Glomerular endothelial cell (primary cell): ENCODE results near the gene CCDC198. TPM values are rescaled to one million over a fixed set of nuclear protein-coding genes. Genes with fewer than 3 reads are reported as not detected.
A peak's percentile ranks its signal among the peaks of the same experiment; 100 is the strongest.

Experiments
- DNase-seq: peaks from one replicate; pipeline ENCODE4 v3.0.0-alpha.2; 2011; ENCODE audit warnings: low read depth, low spot score; ENCODE audit errors: extremely low read depth
- total RNA-seq: library from RNA; depleted of rRNA; stranded (reverse); fragments of >200 nt; gene quantifications from 2 replicates; pipeline ENCODE4 v1.2.3, GENCODE V29; 2015

Gene CCDC198, protein sequence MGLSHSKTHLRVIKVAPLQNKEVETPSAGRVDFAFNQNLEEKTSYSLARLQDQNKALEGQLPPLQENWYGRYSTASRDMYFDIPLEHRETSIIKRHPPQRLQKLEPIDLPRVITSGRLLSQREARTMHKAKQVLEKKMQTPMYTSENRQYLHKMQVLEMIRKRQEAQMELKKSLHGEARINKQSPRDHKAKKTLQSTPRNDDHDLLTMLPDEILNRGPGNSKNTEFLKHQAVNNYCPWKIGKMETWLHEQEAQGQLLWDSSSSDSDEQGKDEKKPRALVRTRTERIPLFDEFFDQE
- 2.0 and 2.3 TPM in 2 replicates for total RNA-seq

DNA sequence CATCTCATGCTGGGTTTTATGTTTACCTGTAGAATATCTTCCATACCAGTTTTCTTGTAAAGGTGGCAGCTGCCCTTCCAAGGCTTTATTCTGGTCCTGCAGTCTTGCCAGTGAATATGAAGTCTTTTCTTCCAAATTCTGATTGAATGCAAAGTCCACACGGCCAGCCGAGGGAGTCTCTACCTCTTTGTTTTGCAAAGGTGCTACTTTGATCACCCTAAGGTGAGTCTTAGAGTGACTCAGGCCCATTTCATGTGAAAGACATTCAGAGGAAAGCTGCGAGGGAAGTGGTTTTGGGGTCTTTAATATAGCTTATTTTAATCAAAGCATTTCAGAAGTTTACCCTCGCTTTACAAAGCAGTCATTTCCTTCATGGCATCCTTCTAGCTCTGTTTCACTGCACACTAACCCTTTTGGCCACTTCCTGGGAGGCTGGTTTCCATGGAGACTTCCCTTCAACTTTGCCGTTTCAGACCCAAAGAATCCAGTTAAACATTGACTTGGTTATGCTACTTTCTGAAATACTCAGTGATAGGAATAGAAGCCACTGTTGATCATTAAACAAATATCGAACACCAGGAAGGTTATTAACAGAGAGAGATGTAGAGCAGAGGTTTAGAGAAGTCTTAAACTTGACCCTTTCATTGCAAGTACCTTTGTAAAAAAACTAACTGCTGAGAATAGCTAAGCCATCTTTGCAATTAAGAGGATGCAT, at the start of gene CCDC198:
Gene CCDC198, minus strand, starts transcription at position 391 of the 715 bp plus-strand sequence. Its CDS starts 142 bp downstream, at position 249.
- DNase-seq: no peak

DNA sequence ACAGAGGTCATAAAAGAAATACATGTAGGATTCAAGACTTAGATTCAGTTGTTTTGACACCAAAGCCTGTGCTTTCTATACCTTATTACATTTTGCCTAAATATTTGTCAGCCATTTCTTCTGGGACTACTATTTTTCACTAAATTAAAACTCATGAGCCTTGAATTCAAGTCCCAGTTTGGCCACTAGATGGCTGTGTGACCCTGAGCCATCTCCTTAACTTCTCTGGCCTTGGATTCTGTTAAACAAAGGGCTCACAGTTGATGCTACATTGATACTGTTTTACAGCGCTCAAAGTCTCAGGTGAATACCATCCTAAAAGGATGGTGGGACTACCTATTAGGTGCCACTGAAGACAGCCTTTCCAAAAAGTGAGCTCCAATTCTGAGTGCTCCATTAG, 39.6 kb upstream of the CCDC198 start:
- peak; percentile 5 for DNase-seq

DNA sequence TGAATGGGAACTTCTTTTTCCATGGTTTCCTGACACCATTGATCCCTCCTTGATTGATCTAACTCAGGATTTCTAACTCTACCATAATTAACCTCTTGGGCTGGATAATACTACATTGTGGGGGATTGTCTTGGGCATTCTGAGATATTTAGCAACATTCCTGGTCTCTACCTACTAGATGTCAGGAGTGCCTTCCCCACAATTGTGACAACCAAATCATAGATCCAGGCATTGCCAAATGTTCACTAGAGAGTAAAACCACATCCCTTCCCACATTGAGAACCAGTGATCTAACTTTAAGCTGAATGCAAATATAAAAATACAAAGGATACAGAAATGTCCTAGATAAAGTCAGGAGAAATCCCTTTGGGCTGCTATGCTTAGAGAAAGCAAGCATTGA, 36.9 kb upstream of the CCDC198 start:
- no peak for DNase-seq

DNA sequence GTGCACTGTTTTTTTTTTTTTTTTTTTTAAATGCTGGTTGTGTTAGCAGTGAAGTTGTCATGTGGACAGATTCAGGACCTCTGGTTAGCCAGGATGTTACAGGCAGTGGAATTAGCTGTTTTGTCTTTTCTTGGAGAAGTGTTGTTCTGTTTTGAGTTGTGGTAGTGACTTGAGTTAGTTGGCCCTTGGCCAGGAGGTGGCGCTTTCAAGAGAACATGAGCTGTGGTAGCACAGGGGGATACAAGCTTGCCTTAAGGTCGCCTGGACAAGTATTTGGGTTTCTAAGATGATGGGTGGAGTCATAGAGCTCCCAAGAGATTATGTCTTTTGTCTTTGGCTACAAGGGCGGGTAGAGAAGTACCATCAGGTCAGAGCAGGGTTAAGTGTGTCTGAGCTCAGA, 33.3 kb upstream of the CCDC198 start:
- DNase-seq: no peak

DNA sequence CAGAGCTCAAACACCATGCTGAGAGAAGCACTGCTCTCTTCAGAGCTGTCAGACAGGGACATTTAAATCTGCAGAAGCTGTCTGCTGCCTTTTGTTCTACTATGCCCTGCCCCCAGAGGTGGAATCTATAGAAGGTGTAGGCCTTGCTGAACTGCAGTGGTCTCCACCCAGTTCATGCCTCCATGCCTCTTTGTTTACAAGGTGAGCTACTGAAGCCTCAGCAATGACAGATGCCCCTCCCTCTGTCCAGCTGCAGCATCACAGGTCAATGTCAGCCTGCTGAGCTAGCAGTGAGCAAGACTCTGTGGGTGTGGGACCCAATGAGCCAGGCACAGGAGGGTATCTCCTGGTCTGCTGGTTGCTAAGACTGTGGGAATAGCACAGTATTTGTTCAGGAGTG, 25.4 kb upstream of the CCDC198 start:
- DNase-seq: no peak

DNA sequence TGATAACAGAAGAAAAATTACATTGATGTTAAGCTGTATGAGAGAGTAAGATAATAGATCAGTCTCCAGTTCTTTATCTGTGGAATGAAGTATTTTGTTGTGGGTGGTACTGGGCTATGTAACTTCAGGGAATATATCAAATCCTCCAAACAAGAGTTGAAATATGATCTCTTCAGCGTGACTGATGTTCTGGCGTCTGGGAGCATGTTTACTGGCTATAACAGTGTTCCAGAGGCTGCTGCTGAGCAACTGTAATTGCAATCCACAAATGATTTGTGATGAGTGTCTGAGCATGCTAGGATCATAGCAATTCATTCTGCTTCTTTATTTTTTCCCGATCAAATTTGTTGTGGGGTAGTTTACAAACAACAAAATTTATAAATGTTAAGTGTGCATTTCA, 18.6 kb upstream of the CCDC198 start:
- no peak for DNase-seq

DNA sequence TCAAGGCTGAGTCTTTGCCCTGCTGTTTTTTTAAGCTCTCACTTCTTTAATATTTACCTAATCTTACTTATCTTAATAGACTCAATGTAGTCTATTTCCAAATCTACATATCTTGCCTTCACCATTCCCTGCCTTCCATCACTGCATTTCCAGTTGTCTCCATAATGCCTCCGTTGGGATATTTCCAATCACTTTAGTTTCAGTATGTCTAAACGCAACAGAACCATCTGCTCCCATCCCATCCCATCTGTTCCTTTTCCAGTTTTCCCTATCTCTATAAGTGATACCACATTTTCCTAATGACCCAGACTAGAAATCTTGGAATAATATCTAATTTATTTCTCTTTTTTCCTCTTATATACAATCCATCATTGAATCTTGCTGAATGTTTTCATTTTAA, 15.1 kb upstream of the CCDC198 start:
- DNase-seq: no peak

DNA sequence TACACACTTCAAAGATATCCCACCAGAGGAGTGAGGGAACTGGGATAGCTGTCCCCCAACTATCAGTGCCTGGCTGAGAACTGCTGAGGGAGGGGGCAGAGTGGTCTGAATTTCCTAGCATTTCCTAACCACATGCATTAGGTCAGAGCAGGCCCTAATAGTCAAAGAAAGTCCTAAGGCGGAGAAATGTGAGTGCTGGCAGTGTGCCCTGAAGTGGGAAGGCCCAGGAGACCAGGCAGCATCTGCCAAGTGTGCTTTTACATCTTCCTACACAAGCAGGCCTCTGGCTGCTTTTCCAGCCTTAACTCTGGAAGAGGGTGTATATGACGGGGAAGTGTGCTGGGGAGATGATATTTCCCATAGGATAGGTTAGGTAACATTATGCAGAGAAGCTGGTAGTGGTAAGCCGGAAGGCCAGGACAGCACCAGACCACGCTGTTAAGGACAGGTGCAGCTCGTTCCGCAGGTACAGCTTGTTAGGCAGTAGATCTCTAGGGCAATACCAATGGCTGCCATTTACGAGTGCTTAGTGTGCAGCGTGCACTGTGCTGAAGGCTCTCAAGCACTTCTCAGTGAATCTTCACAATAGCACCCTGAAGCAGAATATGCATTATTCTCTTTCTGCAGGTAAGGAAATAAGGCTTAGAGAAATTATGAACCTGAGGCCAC, 9.1 kb upstream of the CCDC198 start:
- no peak for DNase-seq

DNA sequence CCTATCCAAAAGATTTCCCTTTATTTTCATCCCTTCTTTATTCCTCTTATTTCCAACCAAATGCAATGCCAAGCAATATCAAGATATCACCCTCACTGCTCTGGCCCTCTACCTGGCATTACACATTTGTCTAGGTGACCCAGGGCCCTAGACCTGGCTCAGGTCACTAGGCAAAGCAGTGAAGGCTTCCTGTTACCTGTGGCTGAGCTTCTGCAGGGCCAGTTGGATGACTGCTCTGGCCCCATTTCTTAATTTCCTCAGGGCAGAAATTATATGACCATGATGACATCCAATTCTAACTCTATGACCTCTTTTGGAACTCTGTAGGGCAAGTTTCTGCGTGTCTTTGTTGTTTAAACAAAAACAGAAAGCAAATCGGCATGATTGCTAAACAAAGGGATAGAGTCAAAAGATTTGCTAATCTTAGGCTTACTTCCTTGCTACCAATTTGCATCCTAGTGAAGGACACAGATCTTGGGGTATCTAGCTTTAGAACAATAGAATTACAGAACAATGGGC, 7.4 kb upstream of the CCDC198 start:
- no peak for DNase-seq

DNA sequence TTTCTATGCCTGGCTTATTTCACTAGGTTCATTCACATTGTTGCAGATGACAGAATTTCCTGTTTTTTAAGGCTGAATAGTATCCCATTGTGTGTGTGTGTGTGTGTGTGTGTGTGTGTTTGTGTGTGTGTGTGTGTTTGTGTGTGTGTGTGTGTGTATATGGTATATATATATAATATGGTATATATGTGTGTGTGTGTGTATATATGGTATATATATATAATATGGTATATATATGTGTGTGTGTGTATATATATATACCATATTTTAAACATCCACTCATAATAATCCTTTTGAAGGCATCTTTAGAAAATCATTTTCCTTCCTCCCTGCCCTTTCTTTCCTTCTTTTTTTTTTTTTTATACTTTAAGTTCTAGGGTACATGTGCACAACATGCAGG, 5.0 kb upstream of the CCDC198 start:
- DNase-seq: no peak

DNA sequence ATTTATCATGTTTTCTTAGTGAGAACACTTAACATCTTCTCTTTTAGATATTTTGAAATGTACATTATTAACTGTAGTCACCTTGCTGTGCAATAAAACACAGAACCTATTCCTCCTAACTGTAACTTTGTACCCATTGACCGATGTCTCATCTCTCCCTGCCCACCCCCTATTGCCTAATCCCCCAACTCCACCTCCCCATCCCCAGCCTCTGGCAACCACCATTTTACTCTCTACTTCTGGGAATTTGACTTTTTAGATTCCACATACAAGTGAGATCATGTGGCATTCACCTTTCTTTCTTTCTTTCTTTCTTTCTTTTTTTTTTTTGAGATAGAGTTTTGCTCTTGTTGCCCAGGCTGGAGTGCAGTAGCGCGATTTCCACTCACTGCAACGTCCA, 4.4 kb upstream of the CCDC198 start:
- DNase-seq: no peak

DNA sequence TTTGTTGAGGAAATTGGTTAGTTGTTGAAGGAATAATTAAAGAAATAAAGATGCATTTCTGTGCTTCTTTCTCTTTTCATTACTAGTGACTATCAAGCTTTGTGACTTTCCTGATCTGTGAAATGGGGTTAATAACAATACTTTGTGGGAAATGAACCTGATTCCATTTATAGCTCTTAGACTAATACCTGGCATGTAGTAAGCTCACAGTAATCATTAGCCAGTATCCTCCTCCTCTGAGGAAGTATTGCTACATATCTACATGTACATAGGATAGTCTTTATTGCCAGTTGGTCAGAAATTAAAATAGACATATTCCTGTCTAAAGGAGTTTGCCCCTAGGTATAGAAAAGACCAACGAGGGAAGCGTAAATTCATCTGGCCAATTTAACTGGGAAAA, 1.8 kb upstream of the CCDC198 start:
- DNase-seq: no peak

DNA sequence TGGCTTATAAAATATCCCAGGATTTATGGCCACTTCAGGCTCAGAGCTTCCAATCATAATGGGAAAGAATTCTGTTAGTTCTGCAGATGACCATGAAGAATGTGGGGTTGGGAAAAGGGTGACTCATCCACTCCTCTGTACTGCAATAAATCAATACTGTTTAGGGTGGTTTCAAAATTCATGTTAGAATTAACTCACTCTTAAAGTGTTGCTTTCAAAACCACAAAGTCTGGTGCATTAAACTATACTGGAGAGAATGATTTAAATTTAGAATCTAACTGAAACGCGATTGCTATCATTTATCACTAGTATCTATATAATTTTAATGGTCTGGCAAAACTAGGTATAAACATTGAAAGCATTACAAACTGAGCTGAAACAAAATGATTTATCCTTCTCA, 798 bp downstream of the CCDC198 start:
- no peak for DNase-seq

DNA sequence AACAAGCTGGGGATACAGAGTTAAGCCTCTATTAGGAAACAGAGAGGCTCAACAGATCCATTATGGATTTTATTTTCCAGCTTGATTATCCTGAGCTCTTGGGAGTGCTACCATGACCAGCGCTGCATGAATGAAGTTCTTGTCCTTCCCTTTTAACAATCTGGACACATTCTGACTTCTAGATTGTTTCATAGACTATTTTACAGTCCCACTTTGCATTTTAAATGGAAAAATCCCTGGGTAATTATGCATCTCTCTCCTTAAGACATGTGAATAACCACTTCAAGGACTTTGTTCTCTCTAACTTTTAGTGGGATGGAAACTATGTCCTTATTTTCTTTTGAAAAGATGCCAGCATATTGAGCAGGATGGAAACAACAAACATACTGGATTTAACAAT, 2.0 kb downstream of the CCDC198 start:
- DNase-seq: no peak

DNA sequence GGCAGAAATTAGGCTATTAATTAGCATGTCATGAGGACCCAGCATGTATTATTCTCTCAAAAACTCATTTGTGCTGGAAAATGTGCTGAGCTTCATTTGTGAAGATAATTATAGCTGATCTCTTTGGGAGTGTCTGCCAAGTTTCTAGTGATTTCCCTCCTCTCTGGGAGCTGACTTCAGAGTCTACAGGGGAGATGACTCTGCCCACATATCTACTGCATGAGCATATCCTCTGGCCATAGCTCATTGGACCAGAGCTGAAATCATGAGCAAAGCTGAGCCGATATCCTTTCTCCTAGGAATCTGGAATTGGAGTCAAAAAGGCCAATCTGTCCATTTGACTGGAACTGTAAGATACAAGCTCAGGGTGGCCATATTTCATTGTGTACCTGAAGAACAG, 5.9 kb downstream of the CCDC198 start:
- no peak for DNase-seq

DNA sequence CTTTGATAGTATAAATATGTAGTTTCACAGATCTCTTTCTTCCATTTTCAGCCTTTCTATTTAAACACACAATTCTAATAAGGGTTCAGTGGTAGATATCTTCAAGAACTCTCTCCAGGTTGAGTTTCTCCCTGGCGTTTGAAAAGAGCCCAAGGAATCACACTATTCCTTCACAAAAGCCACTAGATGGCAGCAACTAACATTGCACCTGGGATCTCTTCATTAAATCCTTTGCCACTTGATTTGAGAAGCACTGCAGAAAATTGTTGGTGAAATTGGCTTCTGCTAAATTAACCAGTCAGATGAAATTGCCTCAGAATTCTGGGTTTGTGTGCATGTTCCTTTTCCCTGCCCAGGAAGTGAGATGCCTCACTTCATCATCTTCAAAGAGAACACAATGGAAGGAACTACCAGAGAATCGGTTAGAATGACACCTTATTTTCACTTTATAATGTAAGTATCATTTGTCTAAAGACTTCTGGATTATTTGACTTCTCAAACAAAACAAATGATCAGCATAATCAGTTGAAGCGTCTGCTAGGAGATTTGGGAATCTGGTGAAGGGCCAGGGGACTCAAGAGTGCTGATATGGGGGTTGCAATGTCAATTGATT, 6.8 kb downstream of the CCDC198 start:
- peak; percentile 3 for DNase-seq

DNA sequence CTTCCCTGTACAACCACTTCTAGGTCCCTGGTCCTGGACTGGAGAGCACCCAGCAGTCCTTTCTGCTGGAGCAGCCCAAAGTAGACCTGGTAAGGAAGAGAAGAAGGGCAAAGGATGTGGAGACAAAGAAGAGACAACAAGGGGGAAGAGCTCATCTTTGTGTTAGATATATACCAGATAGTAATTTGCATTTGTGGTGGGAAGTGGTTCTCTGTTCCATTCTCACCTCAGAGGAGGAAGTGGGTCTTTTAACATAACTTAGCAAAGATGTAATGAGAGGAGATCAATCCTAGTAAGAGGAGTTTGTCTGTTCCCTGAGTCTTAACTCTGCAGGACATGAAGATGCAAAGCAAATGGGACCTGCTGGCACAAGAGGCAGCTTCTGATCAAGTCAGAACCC, 8.0 kb downstream of the CCDC198 start:
- DNase-seq: no peak

DNA sequence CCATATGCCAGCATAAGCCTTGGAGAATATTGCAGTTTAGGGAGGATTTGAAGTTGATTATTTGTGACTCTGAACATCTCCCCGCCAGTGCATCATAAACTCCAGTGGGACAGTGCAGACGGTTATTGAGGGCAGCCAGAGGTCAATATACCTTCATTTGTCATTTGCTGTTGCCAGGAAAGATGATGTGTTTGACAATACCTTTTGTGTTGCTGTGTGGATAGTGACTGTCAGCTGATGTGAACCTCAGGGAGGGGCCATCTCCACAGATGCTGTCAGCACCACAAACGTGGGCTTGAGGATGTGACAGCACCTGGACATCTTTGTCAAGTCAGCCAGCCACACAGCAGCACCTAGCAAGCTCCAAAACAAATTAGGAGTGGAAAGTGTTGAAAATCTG, 11.5 kb downstream of the CCDC198 start:
- no peak for DNase-seq

DNA sequence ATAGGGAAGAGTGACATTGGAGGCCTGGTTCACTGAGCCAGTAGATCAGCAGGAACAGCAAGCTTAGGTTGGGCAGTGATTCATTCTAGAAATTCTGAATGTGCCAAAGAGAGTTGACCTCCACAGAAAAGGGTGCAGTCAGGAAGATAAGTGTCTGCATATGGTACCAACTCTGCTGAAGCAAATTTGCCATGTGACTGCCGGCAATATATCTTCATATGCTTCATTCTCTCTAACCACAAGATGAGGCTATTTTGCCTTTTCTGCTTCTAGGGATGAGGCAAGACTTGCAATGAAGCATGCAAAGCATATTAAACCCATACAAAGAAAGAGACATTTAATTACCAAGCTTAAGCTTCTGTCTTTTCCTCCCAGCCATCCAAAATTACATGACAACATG, 13.6 kb downstream of the CCDC198 start:
- no peak for DNase-seq

DNA sequence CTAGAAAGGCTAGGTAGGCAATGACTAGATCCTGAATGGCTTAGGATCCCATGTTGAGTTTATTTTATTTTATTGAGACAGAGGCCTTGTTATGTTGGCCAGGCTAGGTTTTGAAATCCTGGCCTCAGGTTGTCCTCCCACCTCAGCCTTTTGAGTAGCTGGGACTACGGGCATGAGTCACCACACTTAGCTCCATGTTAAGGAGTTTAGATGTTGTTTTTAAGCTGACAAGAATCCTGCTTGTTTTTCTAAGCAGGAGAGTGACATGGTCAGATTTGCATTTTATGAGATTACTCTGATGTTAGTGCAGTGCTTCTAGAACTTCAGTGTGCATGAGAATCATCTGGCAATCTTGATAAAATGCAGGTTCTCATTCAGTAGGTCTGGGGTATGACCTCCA, 14.5 kb downstream of the CCDC198 start:
- DNase-seq: no peak

DNA sequence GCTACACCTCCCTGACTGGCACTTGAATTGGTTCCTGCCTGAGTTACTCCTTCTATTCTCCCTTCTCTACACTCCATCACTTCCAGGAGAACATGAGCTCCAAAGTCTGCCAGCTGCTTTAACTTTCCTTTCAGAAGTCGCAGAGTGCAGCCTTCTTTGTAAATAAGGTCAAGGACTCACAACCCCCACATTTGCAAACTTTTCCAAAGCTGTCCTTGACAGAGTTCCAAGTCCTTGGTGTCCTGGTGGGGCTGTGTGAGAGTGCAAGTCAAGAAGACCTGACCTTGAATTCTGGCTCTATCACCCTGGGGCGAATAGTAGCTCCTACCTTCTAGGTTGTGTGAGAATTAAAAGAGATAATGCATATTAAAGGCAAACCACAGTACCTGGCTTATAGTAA, 15.6 kb downstream of the CCDC198 start:
- DNase-seq: no peak
